ENCODE data around the gene TTBK2. TPM values are rescaled to one million over a fixed set of nuclear protein-coding genes. Genes with fewer than 3 reads are reported as not detected.
"Not testable (repeated sequence)": the region's sequence is repeated elsewhere in the genome, so short reads cannot be mapped to it uniquely, and the experiment has no call there.

Gene TTBK2
- total and polyA plus RNA-seq, 12 donors: 3.8 to 46.6 (median 16.7) TPM

- intact Hi-C loops (cut with DNase I): no loop called here
- Histone ChIP-seq H3K4me3 (no peak overlapping the region), H3K27ac (peak overlapping the region in 1 of 5 donors; percentile 41), H3K36me3 (replicated peaks in 1 of 2) (no peaks in the 10 kb centered on the region), H3K9me3 (replicated peaks in 1 of 3) (no peaks in the 10 kb centered on the region), H3K4me1 (replicated peaks in 1 of 2) (peaks cover 4 to 8% of the 10 kb centered on the region in 2 donors), H3K27me3 (no peaks in the 10 kb centered on the region)
- TF ChIP-seq CTCF (IDR thresholded peaks at IDR 0.05) (no peak), POLR2A (IDR thresholded peaks at IDR 0.05) (no peak)
- 69 to 80% (median 78%) methylated on average over 5 of the region's 5 CpGs for WGBS, 4 donors
- DNase-seq: no peak
Observed at GRCh38 chr15:42903388-42904324, 16.9 kb downstream of the TTBK2 start.

GRCh38 chr15:42893911-42894310, 26.7 kb downstream of the TTBK2 start:
- H3K27ac ChIP-seq; H3K9me3 ChIP-seq (replicated peaks in 1 of 3); H3K4me3 ChIP-seq; H3K4me1 ChIP-seq (replicated peaks in 1 of 2); DNase-seq; H3K36me3 ChIP-seq (replicated peaks in 1 of 2); intact Hi-C loops (cut with DNase I); H3K27me3 ChIP-seq: not testable (repeated sequence)
- WGBS, 4 donors: 89 to 100% (median 98%) methylated on average over 1 of the region's 1 CpG

GRCh38 chr15:42891569-42891968, 29.0 kb downstream of the TTBK2 start:
- no peaks in the 10 kb centered on the region for H3K27me3 ChIP-seq
- no peak overlapping the region for H3K4me3 ChIP-seq
- H3K4me1 ChIP-seq (replicated peaks in 1 of 2): peaks cover 8% of the 10 kb centered on the region in 2 donors
- no peaks in the 10 kb centered on the region for H3K9me3 ChIP-seq (replicated peaks in 1 of 3)
- WGBS, 4 donors: 92 to 96% (median 94%) methylated on average over 3 of the region's 3 CpGs
- H3K27ac ChIP-seq: no peak overlapping the region
- intact Hi-C loops (cut with DNase I): no loop called here
- no peak for DNase-seq
- no peaks in the 10 kb centered on the region for H3K36me3 ChIP-seq (replicated peaks in 1 of 2)
- TF ChIP-seq CTCF (IDR thresholded peaks at IDR 0.05) (no peak), POLR2A (IDR thresholded peaks at IDR 0.05) (no peak)

GRCh38 chr15:42890161-42890913, 30.2 kb downstream of the TTBK2 start:
- Histone ChIP-seq H3K36me3 (replicated peaks in 1 of 2) (no peaks in the 10 kb centered on the region), H3K4me3 (no peak overlapping the region), H3K27me3 (no peaks in the 10 kb centered on the region), H3K9me3 (replicated peaks in 1 of 3) (no peaks in the 10 kb centered on the region), H3K4me1 (replicated peaks in 1 of 2) (peaks cover 8% of the 10 kb centered on the region in 2 donors), H3K27ac (peak overlapping the region in 2 of 5 donors; percentile 11 to 13)
- TF ChIP-seq POLR2A (IDR thresholded peaks at IDR 0.05) (no peak), CTCF (IDR thresholded peaks at IDR 0.05) (no peak)
- intact Hi-C loops (cut with DNase I): no loop called here
- peak in 5 of 7 donors; percentile 20 to 53 (median 37) for DNase-seq
- 67 to 97% (median 89%) methylated on average over 2 of the region's 2 CpGs for WGBS, 4 donors

GRCh38 chr15:42887384-42887783, 33.2 kb downstream of the TTBK2 start:
- H3K4me3 ChIP-seq; DNase-seq; H3K36me3 ChIP-seq (replicated peaks in 1 of 2); H3K4me1 ChIP-seq (replicated peaks in 1 of 2); H3K27me3 ChIP-seq; intact Hi-C loops (cut with DNase I); H3K27ac ChIP-seq; H3K9me3 ChIP-seq (replicated peaks in 1 of 3): not testable (repeated sequence)
- WGBS, 4 donors: 94 to 98% (median 96%) methylated on average over 3 of the region's 3 CpGs

Data from adrenal gland (tissue), 12 donors.